ENCODE measurements around the gene NR4A1. TPM values are rescaled to one million over a fixed set of nuclear protein-coding genes. Genes with fewer than 3 reads are reported as not detected.

Gene NR4A1
- total and polyA plus RNA-seq, 9 of the 15 experiments (the other 6 are each of a cell fraction or from before 2014, with no cell fraction given) = 0.07 to 4.7 (median 1.9) TPM; not detected in 1

DNA sequence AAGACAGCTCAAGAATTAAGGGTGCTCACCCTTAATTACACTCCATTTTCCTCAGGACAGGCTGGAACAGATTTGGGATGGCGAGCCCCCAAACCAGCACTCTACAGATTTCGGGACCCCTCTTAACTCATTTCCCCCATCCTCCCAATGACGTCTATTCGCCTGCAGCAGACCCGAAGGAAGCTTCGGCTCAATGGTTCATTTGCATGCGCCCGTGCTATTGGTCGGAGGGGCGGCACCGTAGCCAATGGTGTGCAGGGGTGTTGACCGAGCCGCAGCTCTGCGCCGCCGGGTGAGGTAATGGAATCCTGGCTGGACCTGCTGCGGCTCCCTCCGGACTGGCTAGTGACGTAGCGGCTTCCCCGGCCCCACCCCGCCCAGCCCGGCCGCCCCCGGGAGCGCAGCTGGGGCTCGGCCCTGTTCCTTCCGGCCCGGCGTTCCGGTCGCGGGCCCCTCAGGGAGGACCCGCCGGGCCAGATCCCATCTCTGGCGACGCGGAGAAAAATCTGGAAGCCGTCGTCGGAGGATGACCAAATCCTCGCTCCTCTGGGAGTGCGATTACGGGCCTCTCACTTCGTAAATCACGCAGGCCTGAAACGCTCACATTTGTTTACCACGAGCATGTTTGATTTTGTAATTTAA lies 18.3 kb upstream of the NR4A1 start (continued):
- no peak for TF ChIP-seq NFE2 (IDR thresholded peaks at IDR 0.05; ENCODE audit: low read depth)
- no peak for TF ChIP-seq BHLHE40 (IDR thresholded peaks at IDR 0.05; ENCODE audit: low read length)
- TF ChIP-seq ZNF77 (CRISPR knock-in tag; IDR thresholded peaks at IDR 0.05) = no peak
- TF ChIP-seq NCOR1 (IDR thresholded peaks at IDR 0.05) = no peak
- no peak for TF ChIP-seq ZNF79 (CRISPR knock-in tag; IDR thresholded peaks at IDR 0.05; ENCODE audit: low read depth)
- no peak for TF ChIP-seq E2F3 (CRISPR knock-in tag; IDR thresholded peaks at IDR 0.05)
- no peak for TF ChIP-seq ZNF395 (CRISPR knock-in tag; IDR thresholded peaks at IDR 0.05)
- TF ChIP-seq HDAC2 (IDR thresholded peaks at IDR 0.05) = no peak

GRCh38 chr12:52033446-52034140 lies 17.6 kb upstream of the NR4A1 start:
- Histone ChIP-seq H3K36me3 (ENCODE audit: control insufficient read depth, insufficient read depth, low read length) (no peaks in the 10 kb centered on the region), H3K27ac (ENCODE audit: extremely low read depth, low read depth, low read length) (peak overlapping the region; percentile 60), H3K4me1 (replicated peaks in 1 of 2; ENCODE audit: control insufficient read depth in 2 of 2, insufficient read depth in 2 of 2, low read length in 2 of 2) (peaks cover 20 to 23% of the 10 kb centered on the region in 2 experiments; a peak in 4 of 5 replicates), H3K9me1 (ENCODE audit: control insufficient read depth, insufficient read depth, low read length) (no peaks in the 10 kb centered on the region), H3K79me2 (ENCODE audit: control insufficient read depth, insufficient read depth, low read length) (no peaks in the 10 kb centered on the region), H3K4me3 (peak overlapping the region; percentile 36), H3K9ac (ENCODE audit: insufficient read depth in 1 of 2, low read depth in 2 of 2, low read length in 2 of 2) (peak overlapping the region; percentile 60 to 83; a peak in 3 of 4 replicates), H3K27me3 (ENCODE audit: control insufficient read depth in 2 of 2, insufficient read depth in 2 of 2, low read length in 2 of 2) (peaks cover 0 to 10% of the 10 kb centered on the region in 2 experiments; a peak in 3 of 5 replicates), H3K4me2 (ENCODE audit: insufficient read depth, low read length) (peak overlapping the region; percentile 84), H3K9me3 (replicated peaks; ENCODE audit: control insufficient read depth, insufficient read depth, low read depth, low read length) (no peaks in the 10 kb centered on the region), H2AFZ (ENCODE audit: low read depth, low read length) (peak overlapping the region; percentile 97), H4K20me1 (replicated peaks; ENCODE audit: control insufficient read depth, insufficient read depth, low read length) (no peaks in the 10 kb centered on the region)
- ATAC-seq (no peak), DNase-seq (ENCODE audit: extremely low read depth in 1 of 4, low spot score in 3 of 4) (no peak), FAIRE-seq (no peak)
- in situ Hi-C loops (cut with MboI) (no loop called here), intact Hi-C loops (cut with micrococcal nuclease) (no loop called here)
- 67% methylated on average over 11 of the region's 13 CpGs for WGBS (ENCODE audit: insufficient coverage, low coverage, missing lambda C conversion rate)
- POLR2A ChIA-PET = interaction anchor here (0.5 to 1.4 kb wide), 13 partner anchors 12 to 94 kb away, joined by 3 to 7 read pairs (median 3); partner anchors contain the start of gene ATG101
- CTCF ChIA-PET (ENCODE audit: low intra/inter-chr PET ratio) = no interaction called here
- TSS peak; percentile 92 for BruUV-seq (replicated peaks)
- TF ChIP-seq ELF1 (tag; IDR thresholded peaks at IDR 0.05) (0 out of 2 replicates have a peak, but pooled peaks have one; percentile 33), ZFX (CRISPR knock-in tag; IDR thresholded peaks at IDR 0.05) (peak; percentile 51; the same call in 1 of the 2 replicates), RBFOX2 (IDR thresholded peaks at IDR 0.05; ENCODE audit: low read depth, low read length) (no peak), PBX2 (CRISPR knock-in tag; IDR thresholded peaks at IDR 0.05; ENCODE audit: low read depth) (no peak), PBX2 (tag; conservative IDR thresholded peaks at IDR 0.05; ENCODE audit: low read depth) (0 out of 2 replicates have a peak, but pooled peaks have one; percentile 13), DIDO1 (tag; IDR thresholded peaks at IDR 0.05; ENCODE audit: low read depth) (no peak), PHF20 (IDR thresholded peaks at IDR 0.05; ENCODE audit: partially characterized antibody) (peak; percentile 0)

Data from K562 (cell line).